ENCODE data around the gene ZNF516.
"Not testable (repeated sequence)": the region's sequence is repeated elsewhere in the genome, so short reads cannot be mapped to it uniquely, and the experiment has no call there.

Gene ZNF516

GRCh38 chr18:76495006-76495370 lies at the start of gene ZNF516:
Gene ZNF516, minus strand, starts transcription at chr18:76495242. Its CDS starts 52,188 bp downstream, at chr18:76443054.
- DNase-seq: peak in 1 of 2 experiments; percentile 23

DNA sequence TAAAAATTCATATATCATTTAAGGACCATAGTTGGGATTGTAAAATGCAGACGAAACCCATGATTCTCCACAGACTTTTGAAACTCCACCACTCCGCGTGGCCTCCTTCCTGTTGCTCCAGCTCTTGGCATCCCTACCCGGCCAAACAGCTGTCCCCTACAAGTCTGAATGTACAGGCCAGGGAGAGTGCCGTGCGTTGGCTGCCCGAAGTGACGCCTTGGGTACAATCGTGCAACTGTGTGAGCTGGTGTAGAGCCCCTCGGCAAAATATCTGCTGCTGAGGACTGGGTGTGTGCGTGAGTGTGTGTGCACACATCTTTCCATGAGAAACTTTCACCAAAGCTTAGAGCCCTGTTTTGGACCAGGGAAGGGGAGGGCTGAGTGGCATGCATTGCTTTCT lies 43.8 kb upstream of the ZNF516 start:
- DNase-seq: no peak

- DNase-seq: no peak
These were observed 42.6 kb upstream of the ZNF516 start for GRCh38 chr18:76537621-76538020.

DNA sequence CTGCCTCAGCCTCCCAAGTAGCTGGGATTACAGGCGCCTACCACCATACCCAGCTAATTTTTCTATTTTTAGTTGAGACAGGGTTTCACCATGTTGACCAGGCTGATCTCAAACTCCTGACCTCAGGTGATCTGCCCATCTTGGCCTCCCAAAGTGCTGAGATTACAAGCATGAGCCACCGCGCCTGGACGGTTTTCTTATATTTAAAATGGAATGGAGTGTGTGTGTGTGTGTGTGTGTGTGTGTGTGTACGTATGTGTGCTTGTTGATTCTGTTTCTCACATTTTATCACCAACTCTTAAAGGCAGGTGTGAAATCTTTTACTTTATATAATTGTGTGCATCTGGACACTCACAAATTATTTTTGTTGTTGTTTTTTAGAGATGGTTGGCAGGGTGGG lies 41.6 kb upstream of the ZNF516 start:
- DNase-seq: not testable (repeated sequence)

DNA sequence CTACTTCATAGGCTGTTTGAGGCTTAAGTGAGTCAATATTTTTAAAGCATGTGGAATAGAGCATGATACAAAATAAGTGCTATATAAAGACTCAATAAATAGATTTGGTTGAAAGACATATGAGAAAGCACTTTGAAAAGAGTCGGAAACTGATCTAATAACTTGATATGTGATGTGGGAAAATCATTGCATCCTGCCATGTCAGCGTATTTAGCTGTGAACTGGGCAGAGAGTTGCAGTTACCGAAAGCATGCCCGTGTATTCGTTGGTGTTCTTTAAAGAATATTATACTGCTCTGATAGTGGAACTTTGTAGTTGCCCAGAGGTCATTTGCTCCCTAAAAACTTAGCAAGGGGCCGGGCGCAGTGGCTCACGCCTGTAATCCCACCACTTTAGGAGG lies 37.8 kb upstream of the ZNF516 start:
- no peak for DNase-seq

DNA sequence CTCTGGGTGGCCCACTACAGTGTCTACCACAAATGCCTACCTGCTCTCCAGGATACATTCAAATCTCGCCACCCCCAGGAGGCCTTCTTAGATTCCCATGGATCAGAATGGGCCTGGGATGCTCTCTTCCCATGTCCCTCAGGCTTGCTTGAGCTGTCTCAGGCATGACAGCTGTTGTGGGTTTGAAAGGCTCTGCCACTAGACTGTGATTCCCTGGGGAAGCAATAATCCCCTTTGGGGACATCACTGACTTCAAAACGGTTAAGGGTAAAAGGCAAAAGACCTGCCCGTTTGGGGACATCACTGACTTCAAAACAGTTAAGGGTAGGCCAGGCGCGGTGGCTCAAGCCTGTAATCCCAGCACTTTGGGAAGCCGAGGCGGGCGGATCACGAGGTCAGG lies 35.8 kb upstream of the ZNF516 start:
- no peak for DNase-seq

DNA sequence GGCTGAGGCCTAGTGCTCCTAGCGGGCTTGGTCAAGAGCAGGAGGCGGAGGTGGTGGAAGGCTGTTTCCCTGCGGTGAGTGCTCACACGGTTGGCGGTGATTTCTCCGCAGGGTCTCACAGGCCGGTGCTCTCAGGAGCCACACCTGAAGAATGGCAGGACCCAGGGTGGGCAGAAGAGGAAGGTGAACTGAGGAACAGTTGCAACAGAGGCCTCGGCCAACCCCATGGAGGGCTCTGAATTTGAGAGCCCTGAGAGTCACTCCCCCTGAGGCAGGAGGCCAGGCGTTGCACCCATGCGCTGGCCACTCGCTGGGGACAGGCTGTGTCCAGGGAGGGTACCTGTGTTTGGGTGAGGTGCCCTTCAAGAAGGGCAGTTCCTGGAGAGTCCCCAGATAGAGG lies 35.3 kb upstream of the ZNF516 start:
- no peak for DNase-seq

DNA sequence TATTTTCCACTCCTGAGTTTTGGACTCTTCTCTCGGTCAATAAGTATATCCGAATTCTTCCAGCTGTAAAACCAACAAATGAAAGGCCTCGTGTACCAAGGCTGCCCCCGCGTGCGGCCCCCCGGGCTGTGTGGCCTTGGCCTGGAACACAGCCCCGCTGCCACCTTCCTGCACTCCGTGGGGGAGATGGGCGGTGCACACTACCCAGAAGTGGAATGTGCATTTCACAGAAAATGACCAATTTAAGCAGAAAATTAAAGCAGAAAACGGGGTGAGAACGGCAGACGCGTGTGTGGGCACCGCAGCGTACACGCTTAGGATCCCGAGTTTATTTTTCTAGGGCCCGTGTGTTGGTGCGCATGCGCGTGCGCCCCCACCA lies 34.4 kb upstream of the ZNF516 start:
- DNase-seq: no peak

GRCh38 chr18:76528477-76529432 lies 33.7 kb upstream of the ZNF516 start:
- no peak for DNase-seq

DNA sequence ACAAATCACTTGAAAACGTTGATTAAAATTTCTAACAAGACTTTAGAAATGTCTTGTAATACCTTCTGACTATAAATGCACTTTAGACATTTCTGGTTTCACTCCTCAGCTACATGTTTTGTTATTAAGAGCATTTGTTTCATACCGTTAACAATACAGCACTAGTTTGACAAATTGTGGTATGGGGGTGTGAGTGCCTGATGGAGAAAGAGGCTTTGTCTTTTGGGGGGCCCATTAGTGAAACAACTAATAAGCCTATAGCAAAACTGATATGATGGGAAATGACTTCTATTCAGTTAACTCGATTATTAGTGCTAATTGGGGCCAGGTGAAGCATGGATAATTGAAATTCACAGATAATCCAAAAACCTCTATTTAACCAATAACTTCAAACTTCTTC lies 30.9 kb upstream of the ZNF516 start:
- no peak for DNase-seq

- DNase-seq: peak in 1 of 2 experiments; percentile 22
These were observed 30.1 kb upstream of the ZNF516 start for GRCh38 chr18:76524900-76525698.

- DNase-seq: no peak
These were observed 29.4 kb upstream of the ZNF516 start for GRCh38 chr18:76524477-76524876.

DNA sequence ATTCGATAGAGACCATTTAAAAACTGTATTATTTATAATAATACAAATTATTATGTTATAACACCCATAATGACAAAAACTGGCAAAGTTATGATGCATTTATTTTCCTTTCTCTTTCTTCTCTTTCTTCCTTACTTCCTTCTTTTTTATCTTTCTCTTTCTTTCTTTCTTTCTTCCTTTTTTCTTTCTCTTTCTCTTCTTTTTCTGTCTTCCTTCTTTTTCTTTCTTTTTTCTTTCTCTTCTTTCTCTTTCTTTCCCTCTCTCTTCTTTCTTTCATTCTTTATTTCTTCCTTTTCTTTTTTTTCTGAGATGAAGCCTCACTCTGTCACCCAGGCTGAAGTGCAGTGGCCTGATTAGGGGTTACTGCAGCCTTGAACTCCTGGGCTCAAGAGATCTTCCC lies 27.5 kb upstream of the ZNF516 start:
- DNase-seq: no peak

GRCh38 chr18:76522122-76522503 lies 27.1 kb upstream of the ZNF516 start:
- no peak for DNase-seq

DNA sequence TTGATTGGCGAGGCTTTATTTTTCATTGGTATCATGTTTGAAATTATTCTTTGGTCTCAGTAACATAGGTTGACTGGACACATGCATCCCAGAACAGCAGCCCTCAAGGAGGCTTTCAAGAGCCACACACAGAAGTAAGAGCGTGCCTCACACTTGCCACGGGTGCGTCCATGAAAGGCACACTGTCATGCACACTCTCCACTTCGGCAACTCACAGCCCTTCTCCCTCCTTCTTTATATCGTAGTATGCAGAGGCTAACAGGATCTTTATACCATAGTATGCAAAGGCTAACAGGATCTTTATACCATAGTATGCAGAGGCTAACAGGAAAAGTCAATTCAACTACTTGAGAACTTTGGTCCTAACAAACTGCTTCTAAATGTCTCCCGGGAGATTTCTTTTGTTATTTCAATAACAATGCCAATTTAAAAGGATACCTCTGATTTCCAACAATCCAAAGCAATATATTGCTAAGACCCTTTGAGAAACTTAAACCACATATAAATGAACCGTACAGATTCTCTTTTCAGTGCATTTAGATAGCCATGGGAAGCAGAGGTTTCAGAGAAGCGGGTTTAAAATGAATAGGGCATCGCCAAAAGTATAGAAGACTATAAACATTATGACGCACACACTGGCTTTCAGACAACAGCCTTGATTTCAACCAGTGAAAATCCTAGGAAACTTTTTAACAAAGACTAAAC lies 26.5 kb upstream of the ZNF516 start:
- DNase-seq: no peak

- no peak for DNase-seq
These were observed 24.0 kb upstream of the ZNF516 start for GRCh38 chr18:76518860-76519538.

DNA sequence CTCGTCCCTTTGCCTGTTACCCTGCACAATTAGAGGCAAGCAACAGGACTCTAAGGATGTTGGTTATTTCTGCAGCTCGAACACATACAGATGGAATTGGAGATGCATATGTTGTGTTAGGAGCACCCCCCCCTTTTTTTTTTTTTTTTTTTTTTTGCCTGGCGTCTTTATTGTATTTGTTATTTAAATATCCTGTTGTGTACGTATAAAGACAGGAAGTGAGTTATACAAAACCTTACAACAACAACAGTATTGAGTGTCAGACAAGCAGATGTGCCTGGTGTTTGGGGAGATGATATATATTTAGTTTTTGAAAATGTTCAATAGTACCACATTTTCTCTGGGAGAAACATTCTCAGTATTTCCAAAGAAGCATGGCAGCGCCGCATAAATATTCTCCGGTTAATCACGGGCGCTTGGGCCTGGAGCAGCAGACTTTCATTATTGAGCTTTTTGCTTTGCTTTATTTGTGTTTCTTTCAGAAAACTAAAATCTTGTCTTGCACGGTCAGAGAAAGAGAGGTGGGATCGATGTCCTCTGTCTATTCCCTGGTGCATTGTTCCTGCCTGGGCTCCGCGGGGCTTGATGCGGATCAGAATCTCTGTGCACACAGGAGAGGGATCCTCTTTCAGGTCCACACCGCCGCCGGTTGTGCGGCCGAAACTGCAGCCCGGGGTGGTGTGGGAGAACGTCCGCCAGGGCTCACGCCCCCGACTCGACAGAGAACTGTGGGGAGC lies 23.2 kb upstream of the ZNF516 start:
- no peak for DNase-seq

DNA sequence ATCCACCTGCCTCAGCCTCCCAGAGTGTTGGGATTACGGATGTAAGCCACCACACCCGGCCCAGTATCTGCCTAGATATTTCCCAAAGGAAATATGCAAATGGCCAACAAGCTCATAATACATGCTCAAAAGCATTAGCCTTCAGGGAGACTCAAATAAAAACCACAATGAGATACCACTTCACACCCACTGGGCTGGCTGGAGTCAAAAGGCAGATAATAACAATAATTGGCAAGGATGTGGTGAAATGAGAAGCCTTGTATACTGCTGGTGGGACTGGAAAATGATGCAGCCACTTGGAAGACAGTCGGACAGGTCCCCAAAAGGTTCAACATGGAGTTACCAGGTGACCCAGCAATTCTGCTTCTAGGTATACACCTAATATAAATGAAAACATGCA lies 20.5 kb upstream of the ZNF516 start:
- DNase-seq: no peak

DNA sequence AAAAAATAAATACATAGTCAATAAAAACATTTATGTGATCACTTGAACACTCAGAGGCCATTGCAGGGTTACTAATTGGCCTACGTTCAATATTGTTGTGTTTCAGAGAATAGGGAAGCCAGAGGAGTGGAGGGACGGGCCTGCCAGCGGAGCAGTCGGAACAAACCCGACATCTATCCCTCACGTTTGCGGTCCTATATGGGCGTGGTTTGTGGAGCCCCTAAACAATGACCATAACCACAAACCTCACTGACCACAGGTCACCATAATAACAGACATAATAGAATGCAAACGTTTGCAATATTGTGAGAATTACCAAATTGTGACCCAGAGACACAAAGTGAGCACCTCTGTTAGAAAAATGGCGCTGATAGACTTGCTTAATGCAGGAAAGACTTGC lies 19.5 kb upstream of the ZNF516 start:
- no peak for DNase-seq

GRCh38 chr18:76507830-76508385 lies 12.9 kb upstream of the ZNF516 start:
- DNase-seq: no peak

GRCh38 chr18:76506974-76507764 lies 12.1 kb upstream of the ZNF516 start:
- DNase-seq: no peak
